ENCODE data around the gene SEMA4A.

DNA sequence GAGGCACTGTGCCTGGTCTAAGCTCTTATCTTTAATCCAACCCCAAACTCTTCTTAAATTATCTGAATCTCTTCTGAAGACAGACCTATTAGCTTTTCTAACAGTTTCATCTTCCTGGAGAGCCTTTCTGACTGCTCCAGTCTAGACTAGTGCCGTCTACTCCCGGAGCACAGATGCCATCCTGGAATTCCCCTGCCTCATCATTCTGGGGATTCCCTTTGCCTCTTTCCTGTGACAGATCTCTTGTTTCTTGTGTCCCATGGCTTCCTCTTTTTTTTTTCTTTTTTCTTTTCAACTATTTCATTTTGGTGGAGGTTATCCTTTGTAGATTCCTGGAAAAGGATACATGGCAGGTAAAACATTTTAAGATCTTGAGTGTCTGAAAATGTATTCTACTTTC is 11.7 kb downstream of the SEMA4A start:
- TF ChIP-seq, protein P1, sequence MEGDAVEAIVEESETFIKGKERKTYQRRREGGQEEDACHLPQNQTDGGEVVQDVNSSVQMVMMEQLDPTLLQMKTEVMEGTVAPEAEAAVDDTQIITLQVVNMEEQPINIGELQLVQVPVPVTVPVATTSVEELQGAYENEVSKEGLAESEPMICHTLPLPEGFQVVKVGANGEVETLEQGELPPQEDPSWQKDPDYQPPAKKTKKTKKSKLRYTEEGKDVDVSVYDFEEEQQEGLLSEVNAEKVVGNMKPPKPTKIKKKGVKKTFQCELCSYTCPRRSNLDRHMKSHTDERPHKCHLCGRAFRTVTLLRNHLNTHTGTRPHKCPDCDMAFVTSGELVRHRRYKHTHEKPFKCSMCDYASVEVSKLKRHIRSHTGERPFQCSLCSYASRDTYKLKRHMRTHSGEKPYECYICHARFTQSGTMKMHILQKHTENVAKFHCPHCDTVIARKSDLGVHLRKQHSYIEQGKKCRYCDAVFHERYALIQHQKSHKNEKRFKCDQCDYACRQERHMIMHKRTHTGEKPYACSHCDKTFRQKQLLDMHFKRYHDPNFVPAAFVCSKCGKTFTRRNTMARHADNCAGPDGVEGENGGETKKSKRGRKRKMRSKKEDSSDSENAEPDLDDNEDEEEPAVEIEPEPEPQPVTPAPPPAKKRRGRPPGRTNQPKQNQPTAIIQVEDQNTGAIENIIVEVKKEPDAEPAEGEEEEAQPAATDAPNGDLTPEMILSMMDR (conservative IDR thresholded peaks at IDR 0.05) = no peak
- no peak for TF ChIP-seq ZFX (IDR thresholded peaks at IDR 0.05)

Measured in C4-2B (cell line).